BJ (cell line): ENCODE results near the gene METTL25B. TPM values are rescaled to one million over a fixed set of nuclear protein-coding genes. Genes with fewer than 3 reads are reported as not detected.

Source experiments
- CTCF ChIA-PET: fragments of 350-600 bp; formaldehyde crosslinking; extraction: SDS; loops from one replicate; lab custom pipeline; 2021; ENCODE audit warnings: antibody characterized with exemption, inconsistent platforms; lab: Yijun Ruan, JAX
- POLR2A ChIA-PET: fragments of 300-600 bp; sonication (Branson Sonifier 250); formaldehyde crosslinking; extraction: SDS; loops from one replicate; lab custom pipeline; 2021; ENCODE audit warnings: antibody characterized with exemption; lab: Charles Lee
- DNase-seq: peaks from one replicate; pipeline ENCODE4 v3.0.0-alpha.2; 2011; ENCODE audit warnings: low read depth
- H3K27me3 ChIP-seq: 2 replicates; pipeline ENCODE4 v1.6.0; 2011; ENCODE audit warnings: low read length; ENCODE audit not compliant: control insufficient read depth, insufficient read depth
- H3K36me3 ChIP-seq: 2 replicates; pipeline ENCODE4 v1.5.1; 2011; ENCODE audit warnings: low read length; ENCODE audit not compliant: control insufficient read depth, insufficient read depth
- H3K4me3 ChIP-seq: 2 replicates; pipeline ENCODE4 v1.5.1; 2011; ENCODE audit warnings: low read depth, mild to moderate bottlenecking, control low read depth, low read length
- CTCF ChIP-seq: IDR thresholded peaks from 2 replicates; pipeline ENCODE4 v1.5.1; 2011; ENCODE audit warnings: low read depth, mild to moderate bottlenecking, control low read depth, inconsistent platforms, low read length, moderate library complexity; ENCODE audit not compliant: insufficient read depth
- polyA plus RNA-seq: library from polyadenylated mRNA; depleted of rRNA; stranded (reverse); fragments of >200 nt; gene quantifications from 2 replicates; pipeline ENCODE4 v1.2.3, GENCODE V29; 2011

The METTL25B gene
- polyA plus RNA-seq, 1 experiment, result 14.6 TPM

DNA sequence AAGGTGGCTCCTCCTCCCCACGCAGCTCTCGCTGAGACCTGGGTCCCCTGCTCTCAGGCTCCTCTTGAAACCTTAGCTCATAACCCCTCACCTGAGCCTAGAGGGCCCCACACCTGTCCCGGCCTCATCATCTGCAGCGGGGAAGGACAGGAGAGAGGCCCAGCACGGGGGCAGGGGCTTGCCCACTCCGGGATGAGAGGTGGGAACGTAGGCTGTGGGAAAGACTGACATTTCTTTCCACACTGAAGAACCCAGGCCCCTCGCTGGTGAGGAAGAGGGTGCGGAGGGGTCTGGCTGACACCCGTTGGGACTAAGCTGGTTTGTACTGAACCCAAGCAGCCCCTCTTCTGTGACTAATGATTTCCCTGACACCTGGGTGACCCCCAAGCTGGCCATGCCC lies 37.1 kb upstream of the METTL25B start:
- POLR2A ChIA-PET, result no interaction called here
- no peak for DNase-seq
- H3K36me3 ChIP-seq, result no peaks in the 10 kb centered on the region
- no peak for TF ChIP-seq CTCF
- H3K4me3 ChIP-seq, result no peak overlapping the region
- no peaks in the 10 kb centered on the region for H3K27me3 ChIP-seq
- CTCF ChIA-PET, result interaction anchor here (1.3 to 31.9 kb wide), 11 partner anchors 13 to 237 kb away, joined by 3 to 1556 read pairs (median 37); partner anchors contain the start of genes CRABP2, INSRR, ISG20L2 and METTL25B

DNA sequence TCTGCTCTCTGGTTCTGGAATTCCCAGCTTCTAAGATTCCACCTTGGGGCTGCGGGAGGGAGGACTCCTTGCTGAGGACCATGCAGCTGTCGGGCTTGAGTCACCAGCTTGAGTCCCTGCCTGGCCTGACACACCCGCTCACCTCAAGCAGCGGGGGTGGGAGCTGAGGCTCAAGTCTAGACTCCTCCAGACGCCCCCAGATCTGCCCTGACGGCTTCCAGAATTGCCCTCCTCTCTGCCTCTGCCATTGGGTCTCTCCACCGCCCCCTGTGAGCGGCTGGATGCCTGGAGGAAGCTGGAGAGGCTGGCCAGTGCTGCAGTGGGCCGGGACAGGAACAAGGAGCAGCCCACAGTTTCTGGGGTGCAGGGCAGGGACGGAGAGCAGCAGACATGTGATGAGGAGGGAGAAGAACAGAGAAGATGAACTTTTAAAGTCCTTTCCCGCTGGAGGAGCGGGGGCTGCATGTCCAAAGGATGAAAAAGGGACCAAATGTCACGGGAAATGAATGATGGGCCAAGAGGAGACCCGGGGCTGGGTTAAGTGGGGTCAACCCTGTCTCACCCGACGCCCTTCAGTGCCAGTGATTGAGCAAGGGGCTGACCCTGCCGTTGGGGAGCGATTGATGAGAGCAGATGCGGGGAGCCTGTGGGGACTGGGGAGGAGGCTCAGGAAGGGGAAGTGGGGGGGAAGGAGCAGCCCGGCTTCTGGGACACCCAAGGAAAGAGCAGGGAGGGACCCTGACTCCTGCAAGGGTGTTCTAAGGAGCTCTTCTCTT lies 36.4 kb upstream of the METTL25B start:
- H3K27me3 ChIP-seq, result no peaks in the 10 kb centered on the region
- ChIA-PET CTCF (interaction anchor here (0.6 to 31.9 kb wide), 9 partner anchors 14 to 445 kb away, joined by 3 to 1556 read pairs (median 73); partner anchors contain the start of genes CRABP2, INSRR, ISG20L2 and METTL25B), POLR2A (no interaction called here)
- no peaks in the 10 kb centered on the region for H3K36me3 ChIP-seq
- TF ChIP-seq CTCF, result peak; percentile 45
- no peak overlapping the region for H3K4me3 ChIP-seq
- DNase-seq, result no peak

DNA sequence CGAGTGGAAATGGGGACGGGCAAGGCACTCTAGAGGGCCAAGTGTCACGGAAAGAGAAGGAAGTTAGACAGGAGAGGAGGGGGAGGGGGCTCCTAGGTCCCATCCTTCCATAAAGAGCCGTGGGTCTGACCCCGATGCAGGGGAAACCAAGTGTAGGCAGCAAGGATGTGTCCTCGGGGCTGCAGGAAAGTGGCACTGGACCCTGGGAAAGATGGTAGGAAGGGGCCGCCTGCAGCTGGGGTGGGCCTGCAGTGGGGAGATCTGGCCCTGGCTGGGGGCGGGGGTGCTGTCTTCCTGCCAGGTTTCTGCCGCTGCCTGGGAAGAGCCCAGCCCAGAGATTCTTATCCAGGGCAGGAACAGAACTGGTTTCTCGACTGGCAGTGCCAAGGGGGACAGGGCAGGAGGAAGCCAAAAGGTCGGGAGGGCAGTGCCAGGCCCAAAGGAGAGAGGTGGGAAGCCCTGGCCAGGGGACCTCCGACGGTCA lies 35.8 kb upstream of the METTL25B start:
- Histone ChIP-seq H3K27me3 (no peaks in the 10 kb centered on the region), H3K36me3 (no peaks in the 10 kb centered on the region), H3K4me3 (no peak overlapping the region)
- TF ChIP-seq CTCF, result no peak
- DNase-seq, result no peak
- CTCF ChIA-PET, result interaction anchor here (0.6 to 31.9 kb wide), 7 partner anchors 15 to 444 kb away, joined by 3 to 1556 read pairs (median 115); partner anchors contain the start of genes CRABP2, INSRR, ISG20L2 and METTL25B
- POLR2A ChIA-PET, result no interaction called here

GRCh38 chr1:156692925-156693847 lies 35.1 kb upstream of the METTL25B start:
- H3K27me3 ChIP-seq, result no peaks in the 10 kb centered on the region
- no peaks in the 10 kb centered on the region for H3K36me3 ChIP-seq
- no peak for DNase-seq
- H3K4me3 ChIP-seq, result no peak overlapping the region
- TF ChIP-seq CTCF, result no peak
- ChIA-PET CTCF (interaction anchor here (1.6 to 41.7 kb wide), 4 partner anchors 6 to 167 kb away, joined by 4 to 1556 read pairs (median 836); partner anchors contain the start of genes CRABP2, INSRR, ISG20L2 and METTL25B), POLR2A (no interaction called here)
